ENCODE data around the gene RAB34.
A peak's percentile ranks its signal among the peaks of the same experiment; 100 is the strongest.
"Not testable (repeated sequence)": the region's sequence is repeated elsewhere in the genome, so short reads cannot be mapped to it uniquely, and the experiment has no call there.

RAB34 gene

GRCh38 chr17:28745786-28746411 is 28.2 kb upstream of the RAB34 start:
- DNase-seq: no peak

DNA sequence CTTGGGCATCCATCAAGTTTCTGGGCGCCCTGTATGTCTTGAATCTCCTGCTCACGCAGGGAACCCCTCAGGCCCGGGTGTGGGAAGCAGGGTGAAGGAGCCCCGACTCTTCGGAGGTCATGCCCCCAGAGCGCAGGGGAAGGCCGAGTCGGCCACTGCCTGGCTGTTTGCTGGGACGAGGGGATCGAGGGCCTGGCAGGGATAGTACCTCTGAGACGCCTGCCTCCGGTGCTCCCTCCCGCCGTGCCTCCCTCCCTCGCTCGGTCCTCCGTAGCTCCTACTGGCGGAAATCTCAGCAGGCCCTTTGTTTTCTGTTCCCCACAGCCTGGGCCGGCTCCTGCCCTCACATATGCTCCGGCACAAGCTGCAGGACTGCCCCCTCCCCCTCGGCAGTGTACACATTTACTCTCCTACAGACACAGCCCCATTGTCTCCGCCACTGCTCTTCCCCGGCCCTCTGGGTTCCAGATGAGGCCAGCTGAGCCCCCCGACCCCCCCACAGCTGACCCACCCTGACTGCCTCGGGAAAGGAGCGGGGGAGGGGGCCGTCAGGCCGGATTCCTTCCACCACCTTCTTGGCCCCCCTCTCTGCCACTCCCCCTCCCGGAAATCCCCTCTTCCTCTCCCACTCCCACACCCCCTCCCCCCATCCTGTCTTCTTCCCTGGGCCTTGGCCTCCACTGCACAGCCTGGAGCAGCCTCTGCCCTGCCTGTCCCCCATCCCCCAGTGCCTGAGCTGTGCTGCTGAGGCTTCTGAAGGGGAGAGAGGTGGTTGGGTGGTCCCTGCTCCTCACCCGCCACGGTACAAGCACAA is 27.5 kb upstream of the RAB34 start:
- DNase-seq: peak; percentile 56

DNA sequence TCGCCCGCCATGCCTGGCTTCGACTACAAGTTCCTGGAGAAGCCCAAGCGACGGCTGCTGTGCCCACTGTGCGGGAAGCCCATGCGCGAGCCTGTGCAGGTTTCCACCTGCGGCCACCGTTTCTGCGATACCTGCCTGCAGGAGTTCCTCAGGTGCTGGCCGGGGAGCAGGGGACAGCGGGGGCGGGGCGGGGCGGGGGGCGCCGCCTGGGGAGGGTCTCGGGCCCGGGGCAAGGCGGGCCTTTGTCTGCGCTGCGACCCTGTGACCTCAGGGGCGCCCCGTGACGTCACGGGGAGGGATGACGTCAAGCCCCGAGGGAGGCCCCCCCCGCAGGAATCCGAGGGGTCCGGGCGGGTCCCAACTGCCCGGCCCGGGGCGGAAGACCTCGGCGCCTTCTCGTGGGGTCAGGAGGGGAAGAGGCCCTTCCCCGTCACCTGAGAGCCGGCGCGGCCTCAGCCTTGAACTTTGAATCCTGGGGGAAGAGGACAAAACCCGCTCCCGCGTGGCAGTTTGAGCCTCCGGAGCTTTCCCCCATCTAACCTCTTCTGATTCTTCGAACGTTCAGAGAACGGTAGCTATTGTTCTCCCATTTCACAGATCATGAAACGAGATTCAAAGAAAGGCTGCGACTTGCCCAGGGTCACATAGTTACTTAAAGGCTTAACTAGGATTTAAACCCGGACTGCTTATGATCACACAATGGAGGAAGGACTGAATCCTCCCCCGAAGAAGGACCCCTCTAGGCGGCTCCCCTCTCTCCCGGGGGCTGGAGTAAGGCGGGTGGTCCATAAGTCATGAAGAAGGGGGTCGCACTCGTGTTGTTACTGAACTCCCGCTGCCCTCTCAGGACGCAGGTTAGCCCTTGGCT is 26.7 kb upstream of the RAB34 start:
- DNase-seq: peak; percentile 60

DNA sequence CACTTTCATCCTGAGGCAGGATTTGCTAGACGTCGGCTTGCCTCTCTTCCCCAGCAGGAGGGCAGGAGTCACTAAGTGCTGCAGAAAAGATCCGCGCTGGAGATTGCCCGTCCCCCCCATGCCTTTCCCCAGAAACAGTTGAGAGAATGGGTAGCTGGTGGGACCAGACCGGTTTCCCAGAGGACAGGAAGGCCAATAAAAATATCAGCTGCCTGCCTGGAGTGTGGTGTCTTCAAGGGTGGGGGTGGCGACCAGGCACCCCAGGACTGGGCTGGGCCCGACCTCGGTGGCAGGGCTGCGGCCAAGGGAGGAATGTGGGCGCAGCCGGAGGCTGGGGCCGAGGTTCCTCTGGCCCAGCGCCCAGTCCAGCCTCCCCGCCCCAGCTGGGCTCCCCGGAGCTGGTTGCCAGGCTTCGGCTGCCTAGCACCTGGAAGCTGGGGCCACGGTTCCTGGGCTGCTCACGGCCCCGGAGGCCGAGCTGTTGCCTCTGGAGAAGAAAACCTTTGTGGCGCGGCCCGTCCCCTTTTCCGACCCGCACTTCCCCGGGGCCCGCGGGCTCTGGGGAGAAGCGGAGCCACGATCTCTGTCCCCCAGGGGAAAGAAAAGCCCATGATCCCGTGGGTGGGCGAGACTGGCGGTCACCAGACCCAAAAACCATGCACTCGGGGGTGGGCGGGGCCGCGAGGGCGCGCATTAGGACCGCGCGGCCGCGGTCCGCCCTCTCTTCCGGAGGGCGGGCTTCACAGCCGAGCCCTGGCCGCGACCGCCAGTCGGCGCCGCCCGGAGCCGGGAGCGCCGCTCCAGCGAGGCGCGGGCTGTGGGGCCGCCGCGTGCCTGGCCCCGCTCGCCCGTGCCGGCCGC is 25.8 kb upstream of the RAB34 start, which contains the start of gene TRAF4:
TRAF4 (plus strand) TSS at position 769 of the 861 bp plus-strand sequence. CDS start 102 bp downstream, outside the sequence.
- peak; percentile 83 for DNase-seq

DNA sequence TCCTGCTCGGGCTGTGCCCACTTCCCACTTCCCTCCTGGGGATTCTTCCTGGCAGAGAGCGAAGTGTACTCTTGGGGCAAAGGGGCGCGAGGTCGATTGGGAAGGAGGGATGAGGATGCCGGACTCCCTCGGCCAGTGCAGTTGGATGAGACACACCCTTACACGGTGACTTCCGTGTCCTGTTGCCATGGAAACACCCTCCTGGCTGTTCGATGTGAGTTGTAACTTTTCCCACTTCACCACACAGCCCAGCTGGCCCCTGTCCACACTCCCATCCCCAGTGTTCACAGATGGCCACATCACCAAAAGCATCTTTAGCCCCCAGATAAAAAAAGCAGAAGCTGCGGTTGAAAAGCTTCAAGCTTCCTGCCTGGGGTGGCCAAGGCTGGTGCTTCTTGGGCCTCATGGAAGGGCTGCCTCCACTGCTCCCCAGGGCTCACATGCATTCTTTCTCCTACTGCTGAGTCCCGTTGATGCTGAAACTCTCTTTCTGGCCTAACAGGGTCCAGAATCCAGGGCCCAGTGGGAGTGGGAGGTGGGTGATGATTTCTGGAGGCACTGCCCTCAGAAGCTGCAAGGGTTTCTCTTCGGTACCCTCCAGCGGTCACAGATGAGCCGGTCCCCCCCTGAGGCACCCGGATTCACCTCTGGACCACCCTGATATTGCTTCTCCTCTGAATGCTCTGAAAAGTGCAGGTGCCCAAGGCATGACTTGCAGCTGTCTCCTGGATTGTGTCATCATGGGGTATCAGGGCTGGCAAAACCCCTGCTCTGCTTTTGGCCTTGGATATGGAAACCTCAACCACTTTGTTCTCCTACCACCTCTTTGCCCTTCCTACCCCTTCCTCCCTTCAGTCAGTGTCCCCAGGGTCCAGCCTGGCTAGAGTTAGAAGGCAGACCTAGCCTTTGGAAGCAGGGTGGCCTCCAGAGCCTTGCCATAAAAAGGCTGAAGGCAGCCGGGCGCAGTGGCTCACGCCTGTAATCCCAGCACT is 24.0 kb upstream of the RAB34 start:
- no peak for DNase-seq

GRCh38 chr17:28740406-28741357 is 23.0 kb upstream of the RAB34 start:
- DNase-seq: no peak

DNA sequence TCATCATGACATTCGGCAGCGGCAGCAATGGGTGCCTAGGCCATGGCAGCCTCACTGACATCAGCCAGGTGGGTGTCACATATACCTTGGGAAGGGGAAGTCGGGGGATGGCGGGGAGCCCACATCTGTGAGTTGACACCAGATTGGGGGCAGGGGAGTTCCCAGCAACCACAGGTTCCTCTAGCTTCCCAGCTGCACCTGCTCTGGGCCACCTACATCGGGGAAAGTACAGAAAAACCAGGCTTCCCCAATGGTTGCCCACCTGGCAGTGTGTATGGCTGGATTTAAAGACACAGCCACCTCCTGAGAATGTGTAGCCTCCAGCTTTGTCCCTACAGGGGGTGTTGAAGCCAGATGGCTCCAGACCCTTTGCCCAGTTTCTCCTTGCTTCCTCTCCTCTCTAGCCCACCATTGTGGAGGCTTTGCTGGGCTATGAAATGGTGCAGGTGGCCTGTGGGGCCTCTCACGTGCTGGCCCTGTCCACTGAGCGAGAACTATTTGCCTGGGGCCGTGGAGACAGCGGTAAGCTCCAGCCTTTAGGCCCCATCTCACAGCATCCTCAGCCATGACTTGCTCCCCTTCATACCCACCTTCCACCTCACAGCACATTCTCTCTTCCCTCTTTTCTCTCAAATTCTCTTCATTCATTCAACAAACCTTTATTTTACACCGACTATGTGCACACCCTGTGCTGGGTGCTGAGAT is 21.2 kb upstream of the RAB34 start:
- no peak for DNase-seq

- DNase-seq: no peak
Observed at GRCh38 chr17:28737770-28738679, 20.4 kb upstream of the RAB34 start.

DNA sequence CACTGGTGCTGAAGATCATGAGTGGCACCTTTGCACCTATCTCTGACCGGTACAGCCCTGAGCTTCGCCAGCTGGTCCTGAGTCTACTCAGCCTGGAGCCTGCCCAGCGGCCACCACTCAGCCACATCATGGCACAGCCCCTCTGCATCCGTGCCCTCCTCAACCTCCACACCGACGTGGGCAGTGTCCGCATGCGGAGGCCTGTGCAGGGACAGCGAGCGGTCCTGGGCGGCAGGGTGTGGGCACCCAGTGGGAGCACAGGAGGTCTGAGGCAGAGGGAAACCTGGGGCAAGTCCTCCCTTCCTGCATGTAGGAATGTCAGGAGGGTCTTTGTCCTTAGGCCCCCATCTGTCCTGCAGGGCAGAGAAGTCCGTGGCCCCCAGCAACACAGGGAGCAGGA is 19.6 kb upstream of the RAB34 start:
- DNase-seq: no peak

DNA sequence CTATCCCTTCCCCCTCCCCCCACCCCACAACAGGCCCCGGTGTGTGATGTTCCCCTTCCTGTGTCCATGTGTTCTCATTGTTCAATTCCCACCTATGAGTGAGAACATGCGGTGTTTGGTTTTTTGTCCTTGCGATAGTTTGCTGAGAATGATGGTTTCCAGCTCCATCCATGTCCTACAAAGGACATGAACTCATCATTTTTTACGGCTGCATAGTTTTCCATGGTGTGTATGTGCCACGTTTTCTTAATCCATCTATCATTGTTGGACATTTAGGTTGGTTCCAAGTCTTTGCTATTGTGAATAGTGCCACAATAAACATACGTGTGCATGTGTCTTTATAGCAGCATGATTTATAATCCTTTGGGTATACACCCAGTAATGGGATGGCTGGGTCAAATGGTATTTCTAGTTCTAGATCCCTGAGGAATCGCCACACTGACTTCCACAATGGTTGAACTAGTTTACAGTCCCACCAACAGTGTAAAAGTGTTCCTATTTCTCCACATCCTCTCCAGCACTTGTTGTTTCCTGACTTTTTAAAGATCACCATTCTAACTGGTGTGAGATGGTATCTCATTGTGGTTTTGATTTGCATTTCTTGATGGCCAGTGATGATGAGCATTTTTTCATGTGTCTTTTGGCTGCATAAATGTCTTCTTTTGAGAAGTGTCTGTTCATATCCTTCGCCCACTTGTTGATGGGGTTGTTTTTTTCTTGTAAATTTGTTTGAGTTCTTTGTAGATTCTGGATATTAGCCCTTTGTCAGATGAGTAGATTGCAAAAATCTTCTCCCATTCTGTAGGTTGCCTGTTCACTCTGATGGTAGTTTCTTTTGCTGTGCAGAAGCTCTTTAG is 18.5 kb upstream of the RAB34 start:
- DNase-seq: not testable (repeated sequence)

DNA sequence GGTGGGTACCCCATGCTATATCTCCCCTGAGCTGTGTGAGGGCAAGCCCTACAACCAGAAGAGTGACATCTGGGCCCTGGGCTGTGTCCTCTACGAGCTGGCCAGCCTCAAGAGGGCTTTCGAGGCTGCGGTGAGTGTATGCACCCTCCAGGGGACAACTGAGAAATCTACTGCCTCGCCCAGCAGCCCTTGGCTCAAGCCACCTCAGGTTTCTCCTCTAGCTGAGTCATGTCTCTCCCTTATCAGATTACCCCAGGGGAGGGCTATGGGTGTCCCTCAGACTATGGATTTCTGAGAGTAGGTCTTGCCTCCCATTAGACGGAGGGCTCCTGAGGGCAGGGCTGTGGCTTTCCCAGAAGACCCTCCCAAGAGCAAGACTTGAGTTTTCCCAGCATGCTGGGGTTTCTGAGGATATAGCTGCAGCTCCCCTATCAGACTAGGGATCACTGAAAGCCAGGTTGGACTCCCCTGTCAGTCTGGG is 17.6 kb upstream of the RAB34 start:
- no peak for DNase-seq

- no peak for DNase-seq
Observed at GRCh38 chr17:28734712-28735241, 17.1 kb upstream of the RAB34 start.

DNA sequence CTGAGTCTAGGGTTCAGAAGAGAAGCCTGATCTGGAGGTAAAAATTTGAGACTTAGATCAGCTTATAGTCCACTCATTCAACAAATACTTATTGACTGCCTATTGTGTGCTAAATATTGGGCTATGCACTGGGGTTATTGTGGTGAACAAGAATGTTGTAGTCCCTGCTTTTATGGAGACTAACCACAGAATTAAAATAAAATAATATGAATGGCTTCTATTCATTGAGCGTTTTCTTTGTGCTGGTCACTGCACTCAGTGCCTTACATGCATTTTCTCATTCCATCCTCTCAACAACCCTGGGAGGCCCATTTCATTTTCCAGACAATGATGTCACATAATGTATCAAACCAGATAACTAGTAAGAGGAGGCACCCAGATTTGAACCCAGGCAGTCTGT is 15.7 kb upstream of the RAB34 start:
- no peak for DNase-seq

- no peak for DNase-seq
Observed at GRCh38 chr17:28729950-28730330, 12.3 kb upstream of the RAB34 start.

- peak; percentile 89 for DNase-seq
Observed at GRCh38 chr17:28728364-28729200, 10.9 kb upstream of the RAB34 start, which contains the start of gene NEK8. TSS of gene NEK8 (plus strand) at chr17:28728788. CDS start at chr17:28728814, 26 bp downstream.
